ENCODE results near the gene KCNT2.

DNA sequence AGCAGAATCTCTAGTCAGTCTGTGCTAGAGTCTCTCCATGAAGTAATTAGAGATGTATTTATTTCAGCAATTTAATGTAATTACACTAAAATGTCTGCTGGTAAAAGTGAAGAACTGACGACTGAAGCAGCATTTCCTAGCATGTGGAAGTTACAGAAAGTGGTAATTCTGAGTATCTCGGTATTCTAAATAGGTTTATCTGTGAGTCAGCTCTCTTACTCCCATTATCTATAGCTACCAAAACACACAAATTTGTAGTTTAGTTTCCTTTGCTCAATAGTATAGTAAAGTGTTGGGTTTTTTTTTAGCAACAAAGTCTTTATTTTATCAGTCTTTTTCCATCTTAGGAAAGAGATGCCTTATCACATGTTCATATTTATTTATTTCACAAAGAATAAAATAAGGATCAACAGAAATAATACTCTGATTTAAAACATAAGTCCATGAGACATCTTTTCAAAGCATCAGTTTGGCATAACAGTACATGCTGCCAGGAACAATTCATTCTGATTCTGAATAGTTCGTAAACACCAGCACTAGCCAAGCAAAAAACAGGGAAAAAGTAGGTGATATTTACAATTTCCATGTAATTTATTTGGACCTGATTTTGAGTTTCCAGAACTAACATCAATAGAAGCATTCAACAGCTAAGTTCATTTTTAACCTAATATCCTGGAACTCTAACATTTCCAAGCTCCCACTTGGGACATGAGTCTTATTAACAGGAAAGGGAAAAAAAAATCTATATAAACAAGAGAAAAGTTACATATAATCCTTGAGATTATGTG, 76.3 kb downstream of the KCNT2 start:
- no peak for TF ChIP-seq POLR2A (IDR thresholded peaks at IDR 0.05)
- TF ChIP-seq, protein P1, sequence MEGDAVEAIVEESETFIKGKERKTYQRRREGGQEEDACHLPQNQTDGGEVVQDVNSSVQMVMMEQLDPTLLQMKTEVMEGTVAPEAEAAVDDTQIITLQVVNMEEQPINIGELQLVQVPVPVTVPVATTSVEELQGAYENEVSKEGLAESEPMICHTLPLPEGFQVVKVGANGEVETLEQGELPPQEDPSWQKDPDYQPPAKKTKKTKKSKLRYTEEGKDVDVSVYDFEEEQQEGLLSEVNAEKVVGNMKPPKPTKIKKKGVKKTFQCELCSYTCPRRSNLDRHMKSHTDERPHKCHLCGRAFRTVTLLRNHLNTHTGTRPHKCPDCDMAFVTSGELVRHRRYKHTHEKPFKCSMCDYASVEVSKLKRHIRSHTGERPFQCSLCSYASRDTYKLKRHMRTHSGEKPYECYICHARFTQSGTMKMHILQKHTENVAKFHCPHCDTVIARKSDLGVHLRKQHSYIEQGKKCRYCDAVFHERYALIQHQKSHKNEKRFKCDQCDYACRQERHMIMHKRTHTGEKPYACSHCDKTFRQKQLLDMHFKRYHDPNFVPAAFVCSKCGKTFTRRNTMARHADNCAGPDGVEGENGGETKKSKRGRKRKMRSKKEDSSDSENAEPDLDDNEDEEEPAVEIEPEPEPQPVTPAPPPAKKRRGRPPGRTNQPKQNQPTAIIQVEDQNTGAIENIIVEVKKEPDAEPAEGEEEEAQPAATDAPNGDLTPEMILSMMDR (IDR thresholded peaks at IDR 0.05) = no peak

Measured in thyroid gland (tissue), 4 donors.